K562 (cell line): ENCODE results near the gene CCNY. TPM values are rescaled to one million over a fixed set of nuclear protein-coding genes. Genes with fewer than 3 reads are reported as not detected.

Source experiments
- ARID1B ChIP-seq: fragments of 450-650 bp; IDR thresholded peaks from 2 replicates; pipeline ENCODE4 v1.6.1; 2016; ENCODE audit warnings: antibody characterized with exemption, mild to moderate bottlenecking, inconsistent platforms
- ATF1 ChIP-seq, 2 experiments: fragments of 450-650 bp in 1 of 2; IDR thresholded peaks; 2 replicates each; pipeline ENCODE4 v1.6.1; 2016; ENCODE audit warnings: missing compliant biosample characterization in 1 of 2, missing genetic modification characterization in 1 of 2
- CBFA2T2 ChIP-seq: fragments of 450-650 bp; conservative IDR thresholded peaks from 2 replicates; pipeline ENCODE4 v1.6.1; 2017; ENCODE audit warnings: mild to moderate bottlenecking
- CCAR2 ChIP-seq: fragments of 200-400 bp; formaldehyde crosslinking; IDR thresholded peaks from 2 replicates; pipeline ENCODE4 v1.6.1; 2017; ENCODE audit warnings: mild to moderate bottlenecking, low read depth, low read length
- COPS2 ChIP-seq: fragments of 450-650 bp; conservative IDR thresholded peaks from 2 replicates; pipeline ENCODE4 v1.6.1; 2016; ENCODE audit warnings: mild to moderate bottlenecking, moderate library complexity
- DNMT1 ChIP-seq: fragments of 450-650 bp; IDR thresholded peaks from 2 replicates; pipeline ENCODE4 v1.6.1; 2016; ENCODE audit warnings: antibody characterized with exemption, mild to moderate bottlenecking
- EP300 ChIP-seq: IDR thresholded peaks from 2 replicates; pipeline ENCODE4 v1.6.1; 2012; ENCODE audit warnings: low read length, improper control_type of control experiment
- FOS ChIP-seq: IDR thresholded peaks from 3 replicates; pipeline ENCODE4 v1.6.1; 2011; ENCODE audit not compliant: insufficient read length; ENCODE audit errors: extremely low read depth
- GATAD2A ChIP-seq: fragments of 450-650 bp; IDR thresholded peaks from 2 replicates; pipeline ENCODE4 v1.6.1; 2017
- HDGF ChIP-seq: fragments of 450-650 bp; IDR thresholded peaks from 2 replicates; pipeline ENCODE4 v1.6.1; 2016
- ILK ChIP-seq: fragments of 450-650 bp; IDR thresholded peaks from 2 replicates; pipeline ENCODE4 v1.6.1; 2016; ENCODE audit warnings: missing genetic modification characterization, low read depth, mild to moderate bottlenecking, missing compliant biosample characterization, moderate library complexity, borderline replicate concordance
- KAT7 ChIP-seq: sonication (generic); formaldehyde crosslinking; IDR thresholded peaks from 2 replicates; pipeline ENCODE4 v1.8.0; 2022; ENCODE audit warnings: missing genetic modification reagents, mild to moderate bottlenecking, borderline replicate concordance
- KDM5B ChIP-seq: fragments of 200-600 bp; sonication (generic); IDR thresholded peaks from 2 replicates; pipeline ENCODE4 v1.6.1; 2012; ENCODE audit warnings: low read depth, mild to moderate bottlenecking, moderate library complexity, low read length, control low read depth, inconsistent platforms; ENCODE audit not compliant: insufficient replicate concordance
- NCOR1 ChIP-seq: fragments of 450-650 bp; IDR thresholded peaks from 2 replicates; pipeline ENCODE4 v1.6.1; 2016; ENCODE audit warnings: mild to moderate bottlenecking, moderate library complexity
- NEUROD1 ChIP-seq: fragments of 150-350 bp; IDR thresholded peaks from 2 replicates; pipeline ENCODE4 v1.6.1; 2014; ENCODE audit warnings: borderline replicate concordance, low read length, low read depth; ENCODE audit not compliant: partially characterized antibody
- NFXL1 ChIP-seq: fragments of 450-650 bp; formaldehyde crosslinking; IDR thresholded peaks from 2 replicates; pipeline ENCODE4 v1.4.0; 2021; ENCODE audit warnings: mild to moderate bottlenecking
- PCBP2 ChIP-seq: fragments of 200-400 bp; formaldehyde crosslinking; IDR thresholded peaks from 2 replicates; pipeline ENCODE4 v1.6.1; 2018; ENCODE audit warnings: low read length, low read depth, mild to moderate bottlenecking, moderate library complexity; ENCODE audit not compliant: poor library complexity, severe bottlenecking
- PPARD ChIP-seq: fragments of 250-450 bp; sonication (Bioruptor Pico); IDR thresholded peaks from 2 replicates; pipeline ENCODE4 v1.8.0; 2022; ENCODE audit warnings: inconsistent platforms, mild to moderate bottlenecking, moderate library complexity
- SMAD4 ChIP-seq: fragments of 250-450 bp; sonication (Bioruptor Pico); conservative IDR thresholded peaks from 2 replicates; pipeline ENCODE4 v1.8.0; 2021; ENCODE audit warnings: inconsistent platforms, mild to moderate bottlenecking, moderate library complexity
- SPI1 ChIP-seq: IDR thresholded peaks from 2 replicates; pipeline ENCODE4 v1.6.1; 2011; ENCODE audit warnings: low read depth, low read length, control low read depth, borderline replicate concordance
- STAT5A ChIP-seq: IDR thresholded peaks from 2 replicates; pipeline ENCODE4 v1.6.1; 2012; ENCODE audit warnings: low read length, inconsistent platforms, borderline replicate concordance
- TBL1XR1 ChIP-seq, 2 experiments: IDR thresholded peaks; 2 replicates each; pipeline ENCODE4 v1.6.1; 2012; ENCODE audit warnings: improper control_type of control experiment in 2 of 2, low read length in 2 of 2, mild to moderate bottlenecking in 1 of 2
- TCF15 ChIP-seq: fragments of 250-450 bp; sonication (Bioruptor Pico); IDR thresholded peaks from 2 replicates; pipeline ENCODE4 v1.8.0; 2022; ENCODE audit warnings: moderate library complexity, mild to moderate bottlenecking, inconsistent platforms
- TFAP4 ChIP-seq: sonication (generic); formaldehyde crosslinking; IDR thresholded peaks from 2 replicates; pipeline ENCODE4 v1.8.0; 2022; ENCODE audit warnings: missing genetic modification reagents, mild to moderate bottlenecking, moderate library complexity, borderline replicate concordance
- ZNF274 ChIP-seq: IDR thresholded peaks from 2 replicates; pipeline ENCODE4 v1.6.1; 2011; ENCODE audit warnings: low read depth, mild to moderate bottlenecking, low read length, moderate library complexity, borderline replicate concordance
- ZNF277 ChIP-seq: fragments of 250-450 bp; sonication (Bioruptor Pico); IDR thresholded peaks from 2 replicates; pipeline ENCODE4 v1.8.0; 2022; ENCODE audit warnings: inconsistent platforms, mild to moderate bottlenecking, moderate library complexity, borderline replicate concordance
- ZNF354B ChIP-seq: fragments of 250-450 bp; sonication (Bioruptor Pico); IDR thresholded peaks from 2 replicates; pipeline ENCODE4 v1.4.0; 2020
- ZNF551 ChIP-seq: fragments of 250-450 bp; sonication (Bioruptor Pico); IDR thresholded peaks from 2 replicates; pipeline ENCODE4 v1.5.0; 2021; ENCODE audit warnings: mild to moderate bottlenecking, moderate library complexity
- polyA plus RNA-seq, 8 experiments: library from polyadenylated mRNA; depleted of rRNA in 4 of 8; stranded (reverse) in 5 of 8; unstranded in 3 of 8; fragments of >200 nt; fragmentation: Nextera tagmentation in 2 of 8; fragmentation: Illumina TruSeq in 1 of 8; extraction: Ambion mirVana in 2 of 8; extraction: Trizol in 1 of 8; gene quantifications; 2 replicates each; pipeline versions ENCODE4 v1.2.1 to v1.2.3, GENCODE V29; 2011 to 2014; ENCODE audit warnings: inconsistent platforms in 1 of 8, missing spikeins in 1 of 8
- total RNA-seq, 7 experiments: library from RNA; depleted of rRNA in 6 of 7; stranded (reverse); fragments of >200 nt in 6 of 7; fragmentation: Illumina TruSeq in 2 of 7; extraction: Trizol in 2 of 7; gene quantifications; 2 replicates each; pipeline versions ENCODE4 v1.2.1 to v1.2.3, GENCODE V29; 2011 to 2021; ENCODE audit warnings: low replicate concordance in 1 of 7

Gene CCNY
- total and polyA plus RNA-seq, 9 of the 15 experiments (the other 6 are each of a cell fraction or from before 2014, with no cell fraction given), result 8.4 to 109 (median 38.6) TPM

- TF ChIP-seq COPS2 (no peak), PCBP2 (no peak), CCAR2 (no peak), SPI1 (0 out of 2 replicates have a peak, but pooled peaks have one; percentile 6), GATAD2A (0 out of 2 replicates have a peak, but pooled peaks have one; percentile 12), KAT7 (CRISPR knock-in tag) (0 out of 2 replicates have a peak, but pooled peaks have one; percentile 33), DNMT1 (no peak), PPARD (CRISPR knock-in tag) (no peak), CBFA2T2 (peak; percentile 88), ZNF274 (no peak), ZNF551 (CRISPR knock-in tag) (no peak), KDM5B (peak; percentile 46), NFXL1 (CRISPR knock-in tag) (no peak), ARID1B (peak; percentile 94), HDGF (no peak), ZNF354B (CRISPR knock-in tag) (no peak), TCF15 (CRISPR knock-in tag) (no peak), EP300 (peak; percentile 91), NCOR1 (peak; percentile 90), FOS (no peak), STAT5A (peak; percentile 44), TFAP4 (CRISPR knock-in tag) (peak; percentile 81), ILK (tag) (no peak), ZNF277 (no peak), ATF1 (CRISPR knock-in tag; IDR thresholded peaks at IDR 0.05) (no peak), ATF1 (tag; IDR thresholded peaks at IDR 0.05) (peak; percentile 72), NEUROD1 (peak; percentile 78), TBL1XR1 (IDR thresholded peaks at IDR 0.05; ENCODE audit: low read length in 2 of 2) (peak in 1 of 2 experiments; percentile 61; a peak in 2 of 4 replicates), SMAD4 (CRISPR knock-in tag) (peak; percentile 84)
These were observed 43.2 kb downstream of the CCNY start (continued) for GRCh38 chr10:35379226-35380137.
